K562 (cell line): ENCODE data around the gene CAPN2. TPM values are rescaled to one million over a fixed set of nuclear protein-coding genes. Genes with fewer than 3 reads are reported as not detected.
A peak's percentile ranks its signal among the peaks of the same experiment; 100 is the strongest.

Experiments
- BDP1 ChIP-seq: IDR thresholded peaks from 3 replicates; pipeline ENCODE4 v1.6.1; 2011; ENCODE audit not compliant: insufficient read length, insufficient read depth
- CBX3 ChIP-seq, 2 experiments: IDR thresholded peaks; 1 replicate in 1 of 2; 2 replicates in 1 of 2; pipeline ENCODE4 v1.6.1; 2012; ENCODE audit warnings: inconsistent platforms in 2 of 2, low read length in 2 of 2, borderline replicate concordance in 1 of 2, control low read depth in 1 of 2
- CXXC5 ChIP-seq: fragments of 250-450 bp; sonication (Bioruptor Pico); IDR thresholded peaks from 2 replicates; pipeline ENCODE4 v1.8.0; 2022; ENCODE audit warnings: inconsistent platforms, mild to moderate bottlenecking, moderate library complexity
- KLF13 ChIP-seq: fragments of 450-650 bp; IDR thresholded peaks from 2 replicates; pipeline ENCODE4 v1.6.1; 2016; ENCODE audit warnings: missing genetic modification characterization, low read depth, mild to moderate bottlenecking, missing compliant biosample characterization, moderate library complexity, borderline replicate concordance
- NUFIP1 ChIP-seq: fragments of 450-650 bp; IDR thresholded peaks from 2 replicates; pipeline ENCODE4 v1.6.1; 2018; ENCODE audit not compliant: partially characterized antibody
- POLR2G ChIP-seq: fragments of 200-400 bp; formaldehyde crosslinking; IDR thresholded peaks from 2 replicates; pipeline ENCODE4 v1.6.1; 2017; ENCODE audit warnings: low read depth, mild to moderate bottlenecking, antibody characterized with exemption, low read length, moderate library complexity
- POLR3A ChIP-seq: IDR thresholded peaks from 2 replicates; pipeline ENCODE4 v1.6.1; 2011; ENCODE audit warnings: borderline replicate concordance, mild to moderate bottlenecking, moderate library complexity; ENCODE audit not compliant: insufficient read length, insufficient read depth; ENCODE audit errors: extremely low read depth
- PRMT5 ChIP-seq: sonication (generic); formaldehyde crosslinking; IDR thresholded peaks from 2 replicates; pipeline ENCODE4 v1.5.0; 2020; ENCODE audit warnings: missing genetic modification reagents
- RBM34 ChIP-seq: fragments of 200-400 bp; formaldehyde crosslinking; IDR thresholded peaks from 2 replicates; pipeline ENCODE4 v1.6.1; 2018; ENCODE audit warnings: low read length, borderline replicate concordance; ENCODE audit not compliant: insufficient read depth
- SPI1 ChIP-seq: IDR thresholded peaks from 2 replicates; pipeline ENCODE4 v1.6.1; 2011; ENCODE audit warnings: low read depth, low read length, control low read depth, borderline replicate concordance
- SRF ChIP-seq, 2 experiments: fragments of 250-450, 450-650 bp in 1 of 2; sonication (Bioruptor Pico) in 1 of 2; sonication (generic) in 1 of 2; formaldehyde crosslinking; IDR thresholded peaks; 2 replicates each; pipeline versions ENCODE4 v1.5.0 to v1.5.1; 2020 to 2022; ENCODE audit warnings: mild to moderate bottlenecking in 1 of 2, missing genetic modification reagents in 1 of 2
- STAT5A ChIP-seq: IDR thresholded peaks from 2 replicates; pipeline ENCODE4 v1.6.1; 2012; ENCODE audit warnings: low read length, inconsistent platforms, borderline replicate concordance
- TEAD4 ChIP-seq, 2 experiments: sonication (generic) in 1 of 2; formaldehyde crosslinking in 1 of 2; IDR thresholded peaks; 2 replicates each; pipeline versions ENCODE4 v1.6.1 to v1.8.0; 2012 to 2022; ENCODE audit warnings: borderline replicate concordance in 1 of 2, inconsistent platforms in 1 of 2, low read length in 1 of 2, mild to moderate bottlenecking in 1 of 2, missing genetic modification reagents in 1 of 2
- ZBTB8A ChIP-seq: fragments of 450-650 bp; IDR thresholded peaks from 2 replicates; pipeline ENCODE4 v1.6.1; 2018; ENCODE audit warnings: mild to moderate bottlenecking, moderate library complexity; ENCODE audit not compliant: partially characterized antibody
- ZFP30 ChIP-seq: fragments of 250-450 bp; sonication (Bioruptor Pico); IDR thresholded peaks from 2 replicates; pipeline ENCODE4 v1.8.0; 2022; ENCODE audit warnings: moderate library complexity, mild to moderate bottlenecking, inconsistent platforms, borderline replicate concordance
- ZKSCAN1 ChIP-seq: fragments of 150-350 bp; IDR thresholded peaks from 2 replicates; pipeline ENCODE4 v1.6.1; 2016; ENCODE audit warnings: low read depth, low read length
- ZNF57 ChIP-seq: fragments of 450-650 bp; formaldehyde crosslinking; IDR thresholded peaks from 2 replicates; pipeline ENCODE4 v1.4.0; 2020; ENCODE audit warnings: mild to moderate bottlenecking, moderate library complexity
- ZNF830 ChIP-seq: fragments of 250-450 bp; sonication (Bioruptor Pico); IDR thresholded peaks from 2 replicates; pipeline ENCODE4 v1.5.0; 2021; ENCODE audit warnings: mild to moderate bottlenecking
- polyA plus RNA-seq, 8 experiments: library from polyadenylated mRNA; depleted of rRNA in 4 of 8; stranded (reverse) in 5 of 8; unstranded in 3 of 8; fragments of >200 nt; fragmentation: Nextera tagmentation in 2 of 8; fragmentation: Illumina TruSeq in 1 of 8; extraction: Ambion mirVana in 2 of 8; extraction: Trizol in 1 of 8; gene quantifications; 2 replicates each; pipeline versions ENCODE4 v1.2.1 to v1.2.3, GENCODE V29; 2011 to 2014; ENCODE audit warnings: inconsistent platforms in 1 of 8, missing spikeins in 1 of 8
- total RNA-seq, 7 experiments: library from RNA; depleted of rRNA in 6 of 7; stranded (reverse); fragments of >200 nt in 6 of 7; fragmentation: Illumina TruSeq in 2 of 7; extraction: Trizol in 2 of 7; gene quantifications; 2 replicates each; pipeline versions ENCODE4 v1.2.1 to v1.2.3, GENCODE V29; 2011 to 2021; ENCODE audit warnings: low replicate concordance in 1 of 7
- TF ChIP-seq, protein P1 (sequence below): sonication (generic); formaldehyde crosslinking; IDR thresholded peaks from 2 replicates; pipeline ENCODE4 v1.8.0; 2022; ENCODE audit warnings: mild to moderate bottlenecking, missing genetic modification reagents
- TF ChIP-seq, protein P2 (sequence below): fragments of 450-650 bp; IDR thresholded peaks from 2 replicates; pipeline ENCODE4 v1.6.1; 2016; ENCODE audit warnings: low read depth

The CAPN2 gene
- total and polyA plus RNA-seq, 9 of the 15 experiments (the other 6 are each of a cell fraction or from before 2014, with no cell fraction given) = 24.6 to 157 (median 101) TPM

DNA sequence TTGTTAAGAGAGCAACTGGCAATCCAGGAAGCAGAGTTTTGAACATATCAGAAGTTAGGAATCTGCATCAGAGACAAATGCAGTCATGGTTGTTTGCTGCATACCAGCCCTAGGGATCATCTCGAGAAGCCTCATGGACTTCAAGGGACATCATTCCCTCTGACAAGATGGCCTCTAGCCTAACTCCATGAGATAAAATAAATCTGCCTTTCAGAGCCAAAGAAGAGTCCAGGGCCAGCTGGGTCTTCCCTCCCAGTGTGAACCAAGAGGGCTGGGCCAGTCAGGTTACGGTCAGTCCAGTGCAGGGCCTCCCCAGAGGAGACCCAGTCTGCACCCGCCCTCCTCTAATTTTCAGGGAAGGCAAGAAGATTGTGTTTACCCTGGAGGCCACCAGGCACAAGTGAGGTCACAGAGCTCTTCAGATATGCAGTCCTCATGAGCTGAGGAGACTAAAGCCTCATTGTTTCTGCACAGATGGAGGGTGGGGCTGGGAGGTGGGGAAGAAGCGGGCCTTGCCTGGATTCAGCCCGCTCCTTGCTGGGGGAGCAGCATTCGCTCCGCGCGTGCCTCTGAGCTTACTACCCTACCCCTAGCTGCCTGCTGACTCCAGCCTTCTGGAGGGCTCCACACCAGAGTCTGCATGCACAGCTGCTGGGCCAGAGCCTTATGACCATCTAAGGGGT lies 52.8 kb downstream of the CAPN2 start (continued):
- TF ChIP-seq, protein P1, sequence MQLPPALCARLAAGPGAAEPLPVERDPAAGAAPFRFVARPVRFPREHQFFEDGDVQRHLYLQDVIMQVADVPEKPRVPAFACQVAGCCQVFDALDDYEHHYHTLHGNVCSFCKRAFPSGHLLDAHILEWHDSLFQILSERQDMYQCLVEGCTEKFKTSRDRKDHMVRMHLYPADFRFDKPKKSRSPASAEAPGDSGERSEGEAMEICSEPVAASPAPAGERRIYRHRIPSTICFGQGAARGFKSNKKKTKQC = no peak
- TF ChIP-seq NUFIP1 = no peak
- TF ChIP-seq ZFP30 (CRISPR knock-in tag) = no peak
- TF ChIP-seq ZNF830 (CRISPR knock-in tag) = no peak
- TF ChIP-seq POLR3A = no peak
- peak; percentile 44; the same call in 1 of the 2 replicates for TF ChIP-seq POLR2G
- 0 out of 4 replicates have a peak, but pooled peaks of 1 of the 2 experiments have one; percentile 35 for TF ChIP-seq SRF (CRISPR knock-in tag; IDR thresholded peaks at IDR 0.05)
- no peak for TF ChIP-seq PRMT5 (CRISPR knock-in tag)
- TF ChIP-seq ZNF57 (CRISPR knock-in tag) = no peak
- TF ChIP-seq, protein P2, sequence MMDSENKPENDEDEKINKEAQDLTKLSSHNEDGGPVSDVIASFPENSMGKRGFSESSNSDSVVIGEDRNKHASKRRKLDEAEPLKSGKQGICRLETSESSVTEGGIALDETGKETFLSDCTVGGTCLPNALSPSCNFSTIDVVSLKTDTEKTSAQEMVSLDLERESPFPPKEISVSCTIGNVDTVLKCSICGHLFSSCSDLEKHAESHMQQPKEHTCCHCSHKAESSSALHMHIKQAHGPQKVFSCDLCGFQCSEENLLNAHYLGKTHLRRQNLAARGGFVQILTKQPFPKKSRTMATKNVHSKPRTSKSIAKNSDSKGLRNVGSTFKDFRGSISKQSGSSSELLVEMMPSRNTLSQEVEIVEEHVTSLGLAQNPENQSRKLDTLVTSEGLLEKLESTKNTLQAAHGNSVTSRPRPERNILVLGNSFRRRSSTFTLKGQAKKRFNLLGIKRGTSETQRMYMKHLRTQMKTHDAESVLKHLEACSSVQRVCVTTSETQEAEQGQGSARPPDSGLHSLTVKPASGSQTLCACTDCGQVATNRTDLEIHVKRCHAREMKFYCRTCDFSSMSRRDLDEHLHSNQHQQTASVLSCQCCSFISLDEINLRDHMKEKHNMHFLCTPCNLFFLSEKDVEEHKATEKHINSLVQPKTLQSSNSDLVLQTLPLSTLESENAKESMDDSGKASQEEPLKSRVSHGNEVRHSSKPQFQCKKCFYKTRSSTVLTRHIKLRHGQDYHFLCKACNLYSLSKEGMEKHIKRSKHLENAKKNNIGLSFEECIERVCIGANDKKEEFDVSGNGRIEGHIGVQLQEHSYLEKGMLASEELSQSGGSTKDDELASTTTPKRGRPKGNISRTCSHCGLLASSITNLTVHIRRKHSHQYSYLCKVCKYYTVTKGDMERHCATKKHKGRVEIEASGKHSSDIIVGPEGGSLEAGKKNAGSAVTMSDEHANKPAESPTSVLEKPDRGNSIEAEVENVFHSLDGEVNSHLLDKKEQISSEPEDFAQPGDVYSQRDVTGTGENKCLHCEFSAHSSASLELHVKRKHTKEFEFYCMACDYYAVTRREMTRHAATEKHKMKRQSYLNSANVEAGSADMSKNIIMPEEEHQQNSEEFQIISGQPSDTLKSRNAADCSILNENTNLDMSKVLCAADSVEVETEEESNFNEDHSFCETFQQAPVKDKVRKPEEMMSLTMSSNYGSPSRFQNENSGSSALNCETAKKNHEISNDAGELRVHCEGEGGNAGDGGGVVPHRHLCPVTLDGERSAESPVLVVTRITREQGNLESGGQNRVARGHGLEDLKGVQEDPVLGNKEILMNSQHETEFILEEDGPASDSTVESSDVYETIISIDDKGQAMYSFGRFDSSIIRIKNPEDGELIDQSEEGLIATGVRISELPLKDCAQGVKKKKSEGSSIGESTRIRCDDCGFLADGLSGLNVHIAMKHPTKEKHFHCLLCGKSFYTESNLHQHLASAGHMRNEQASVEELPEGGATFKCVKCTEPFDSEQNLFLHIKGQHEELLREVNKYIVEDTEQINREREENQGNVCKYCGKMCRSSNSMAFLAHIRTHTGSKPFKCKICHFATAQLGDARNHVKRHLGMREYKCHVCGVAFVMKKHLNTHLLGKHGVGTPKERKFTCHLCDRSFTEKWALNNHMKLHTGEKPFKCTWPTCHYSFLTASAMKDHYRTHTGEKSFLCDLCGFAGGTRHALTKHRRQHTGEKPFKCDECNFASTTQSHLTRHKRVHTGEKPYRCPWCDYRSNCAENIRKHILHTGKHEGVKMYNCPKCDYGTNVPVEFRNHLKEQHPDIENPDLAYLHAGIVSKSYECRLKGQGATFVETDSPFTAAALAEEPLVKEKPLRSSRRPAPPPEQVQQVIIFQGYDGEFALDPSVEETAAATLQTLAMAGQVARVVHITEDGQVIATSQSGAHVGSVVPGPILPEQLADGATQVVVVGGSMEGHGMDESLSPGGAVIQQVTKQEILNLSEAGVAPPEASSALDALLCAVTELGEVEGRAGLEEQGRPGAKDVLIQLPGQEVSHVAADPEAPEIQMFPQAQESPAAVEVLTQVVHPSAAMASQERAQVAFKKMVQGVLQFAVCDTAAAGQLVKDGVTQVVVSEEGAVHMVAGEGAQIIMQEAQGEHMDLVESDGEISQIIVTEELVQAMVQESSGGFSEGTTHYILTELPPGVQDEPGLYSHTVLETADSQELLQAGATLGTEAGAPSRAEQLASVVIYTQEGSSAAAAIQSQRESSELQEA = no peak
- TF ChIP-seq BDP1 = no peak
- TF ChIP-seq RBM34 = no peak
- TF ChIP-seq ZKSCAN1 = no peak
- TF ChIP-seq SPI1 = no peak
- TF ChIP-seq STAT5A = no peak
- TF ChIP-seq TEAD4 (IDR thresholded peaks at IDR 0.05; ENCODE audit: low read length) = no peak
- 0 out of 2 replicates have a peak, but pooled peaks have one; percentile 33 for TF ChIP-seq TEAD4 (CRISPR knock-in tag; IDR thresholded peaks at IDR 0.05; ENCODE audit: borderline replicate concordance)
- TF ChIP-seq CXXC5 (CRISPR knock-in tag) = peak; percentile 21; the same call in 1 of the 2 replicates
- TF ChIP-seq ZBTB8A = no peak
- TF ChIP-seq CBX3 (IDR thresholded peaks at IDR 0.05; ENCODE audit: borderline replicate concordance in 1 of 2, low read length in 2 of 2) = no peak
- TF ChIP-seq KLF13 (tag) = no peak
